Measurements from ENCODE around the gene LEFTY1. TPM values are rescaled to one million over a fixed set of nuclear protein-coding genes. Genes with fewer than 3 reads are reported as not detected.
A peak's percentile ranks its signal among the peaks of the same experiment; 100 is the strongest.
"Not testable (repeated sequence)": the region's sequence is repeated elsewhere in the genome, so short reads cannot be mapped to it uniquely, and the experiment has no call there.

Gene LEFTY1
- total and polyA plus RNA-seq, 8 donors = 4.1 to 146 (median 47.6) TPM

DNA sequence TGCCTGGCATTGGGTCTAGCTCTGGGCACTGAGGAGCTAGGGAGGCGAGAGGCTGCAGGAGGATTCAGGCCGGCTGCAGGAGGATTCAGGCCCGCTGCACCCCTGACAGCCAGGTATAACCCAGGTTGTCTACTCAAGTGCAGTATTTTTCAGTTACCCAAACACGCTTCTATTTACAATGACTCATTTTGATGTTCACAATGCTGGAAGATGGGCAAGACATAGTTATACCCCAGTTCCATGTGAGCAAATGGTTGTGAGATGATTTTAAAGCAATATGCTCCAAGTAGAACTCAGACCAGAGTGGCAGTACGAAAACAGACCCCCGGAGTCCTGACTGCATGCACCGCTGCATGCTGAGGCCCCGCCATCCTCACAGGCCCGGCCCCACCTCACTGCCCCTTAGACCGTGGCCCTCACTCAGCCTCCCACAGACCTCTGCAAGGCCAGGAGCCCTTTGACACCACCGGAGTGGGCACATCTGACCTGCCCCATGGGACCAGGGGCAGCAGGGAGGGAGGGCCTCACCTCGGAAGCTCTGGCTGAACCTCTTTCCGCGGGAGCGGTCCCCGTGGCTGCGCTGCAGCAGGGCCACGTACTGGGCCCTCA is 553 bp downstream of the LEFTY1 start:
- FAIRE-seq = no peak
- Histone ChIP-seq H3K4me1 (peaks cover 28 to 35% (median 32%) of the 10 kb centered on the region in 3 donors), H3K27me3 (no peaks in the 10 kb centered on the region), H3K27ac (peak overlapping the region; percentile 61 to 94 (median 86)), H3K9me3 (no peaks in the 10 kb centered on the region), H3K4me3 (peak overlapping the region; percentile 1 to 41 (median 14)), H3K36me3 (no peaks in the 10 kb centered on the region)
- 80 to 86% methylated on average over 18 of the region's 18 CpGs for WGBS, 2 donors
- no peak for ATAC-seq
- DNase-seq = peak in 1 of 6 donors; percentile 15
- TF ChIP-seq, protein P1, sequence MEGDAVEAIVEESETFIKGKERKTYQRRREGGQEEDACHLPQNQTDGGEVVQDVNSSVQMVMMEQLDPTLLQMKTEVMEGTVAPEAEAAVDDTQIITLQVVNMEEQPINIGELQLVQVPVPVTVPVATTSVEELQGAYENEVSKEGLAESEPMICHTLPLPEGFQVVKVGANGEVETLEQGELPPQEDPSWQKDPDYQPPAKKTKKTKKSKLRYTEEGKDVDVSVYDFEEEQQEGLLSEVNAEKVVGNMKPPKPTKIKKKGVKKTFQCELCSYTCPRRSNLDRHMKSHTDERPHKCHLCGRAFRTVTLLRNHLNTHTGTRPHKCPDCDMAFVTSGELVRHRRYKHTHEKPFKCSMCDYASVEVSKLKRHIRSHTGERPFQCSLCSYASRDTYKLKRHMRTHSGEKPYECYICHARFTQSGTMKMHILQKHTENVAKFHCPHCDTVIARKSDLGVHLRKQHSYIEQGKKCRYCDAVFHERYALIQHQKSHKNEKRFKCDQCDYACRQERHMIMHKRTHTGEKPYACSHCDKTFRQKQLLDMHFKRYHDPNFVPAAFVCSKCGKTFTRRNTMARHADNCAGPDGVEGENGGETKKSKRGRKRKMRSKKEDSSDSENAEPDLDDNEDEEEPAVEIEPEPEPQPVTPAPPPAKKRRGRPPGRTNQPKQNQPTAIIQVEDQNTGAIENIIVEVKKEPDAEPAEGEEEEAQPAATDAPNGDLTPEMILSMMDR (IDR thresholded peaks at IDR 0.05) = no peak
- intact Hi-C loops (cut with DNase I) = no loop called here

DNA sequence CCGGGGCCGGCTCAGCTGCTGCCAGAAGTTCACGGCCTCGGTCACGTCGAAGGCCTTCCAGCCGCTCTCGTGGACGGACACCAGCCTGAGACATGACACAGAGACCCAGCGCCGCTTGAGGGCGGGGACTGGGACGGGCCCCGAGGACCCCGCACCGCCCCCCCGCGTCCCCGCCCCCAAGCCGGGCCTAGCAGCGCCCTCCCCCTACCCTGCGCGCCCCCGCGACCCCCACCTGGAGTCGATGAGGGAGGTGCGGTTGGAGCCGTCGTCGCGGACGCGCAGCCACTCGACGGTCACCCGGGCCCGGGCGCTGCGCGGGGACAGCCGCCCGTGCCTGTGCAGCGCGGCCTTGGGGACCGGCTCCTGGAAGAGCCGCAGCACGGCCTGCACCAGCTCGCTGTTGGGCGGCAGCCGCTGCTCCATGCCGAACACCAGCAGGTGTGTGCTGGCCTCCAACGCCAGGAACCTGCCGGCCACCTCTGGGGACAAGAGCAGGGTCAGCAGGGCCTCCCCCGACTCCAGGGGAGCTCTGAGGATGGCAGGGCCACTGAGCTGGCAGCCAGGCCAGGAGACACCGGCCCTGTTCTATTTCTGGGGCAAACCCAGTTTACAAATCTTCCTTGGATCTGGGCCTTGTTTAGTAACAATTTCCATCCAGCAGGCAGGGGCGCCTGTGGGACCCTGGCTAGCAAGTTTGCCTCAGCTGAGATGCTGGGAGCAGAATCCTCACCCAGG is 1.2 kb downstream of the LEFTY1 start:
- intact Hi-C loops (cut with DNase I); FAIRE-seq; H3K27me3 ChIP-seq; H3K9me3 ChIP-seq; H3K36me3 ChIP-seq: not testable (repeated sequence)
- DNase-seq = peak in 2 of 6 donors; percentile 24 to 56
- WGBS, 2 donors = 15 to 40% methylated on average over 37 to 46 of the region's 56 CpGs
- peaks cover 28 to 37% (median 32%) of the 10 kb centered on the region in 3 donors for H3K4me1 ChIP-seq
- peak overlapping the region; percentile 1 to 41 (median 14) for H3K4me3 ChIP-seq
- peak in 2 of 4 donors; percentile 33 to 45 for ATAC-seq
- peak overlapping the region in 3 of 4 donors; percentile 46 to 94 (median 88) for H3K27ac ChIP-seq

DNA sequence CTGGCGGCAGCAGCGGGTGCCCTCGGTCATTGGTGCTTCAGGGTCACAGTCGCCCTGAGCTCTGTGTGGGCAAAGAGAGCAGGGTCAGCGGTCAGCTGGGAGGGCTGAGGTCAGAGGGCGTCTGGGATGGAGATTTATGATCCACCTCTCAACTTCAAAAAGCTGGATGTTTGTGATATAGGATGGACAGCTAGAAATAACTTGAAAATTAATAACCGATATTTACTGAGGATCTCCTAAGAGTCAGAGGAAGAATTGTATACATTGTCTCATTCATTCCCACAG is 2.0 kb downstream of the LEFTY1 start:
- intact Hi-C loops (cut with DNase I) = no loop called here
- Histone ChIP-seq H3K4me3 (peak overlapping the region in 2 of 4 donors; percentile 26 to 41), H3K9me3 (no peaks in the 10 kb centered on the region), H3K27me3 (no peaks in the 10 kb centered on the region), H3K36me3 (no peaks in the 10 kb centered on the region), H3K4me1 (peaks cover 25 to 35% (median 28%) of the 10 kb centered on the region in 3 donors), H3K27ac (peak overlapping the region in 1 of 4 donors; percentile 88)
- 87 to 91% methylated on average over 7 of the region's 7 CpGs for WGBS, 2 donors
- ATAC-seq (no peak), DNase-seq (no peak), FAIRE-seq (no peak)
- TF ChIP-seq, protein P1 (IDR thresholded peaks at IDR 0.05) = no peak

DNA sequence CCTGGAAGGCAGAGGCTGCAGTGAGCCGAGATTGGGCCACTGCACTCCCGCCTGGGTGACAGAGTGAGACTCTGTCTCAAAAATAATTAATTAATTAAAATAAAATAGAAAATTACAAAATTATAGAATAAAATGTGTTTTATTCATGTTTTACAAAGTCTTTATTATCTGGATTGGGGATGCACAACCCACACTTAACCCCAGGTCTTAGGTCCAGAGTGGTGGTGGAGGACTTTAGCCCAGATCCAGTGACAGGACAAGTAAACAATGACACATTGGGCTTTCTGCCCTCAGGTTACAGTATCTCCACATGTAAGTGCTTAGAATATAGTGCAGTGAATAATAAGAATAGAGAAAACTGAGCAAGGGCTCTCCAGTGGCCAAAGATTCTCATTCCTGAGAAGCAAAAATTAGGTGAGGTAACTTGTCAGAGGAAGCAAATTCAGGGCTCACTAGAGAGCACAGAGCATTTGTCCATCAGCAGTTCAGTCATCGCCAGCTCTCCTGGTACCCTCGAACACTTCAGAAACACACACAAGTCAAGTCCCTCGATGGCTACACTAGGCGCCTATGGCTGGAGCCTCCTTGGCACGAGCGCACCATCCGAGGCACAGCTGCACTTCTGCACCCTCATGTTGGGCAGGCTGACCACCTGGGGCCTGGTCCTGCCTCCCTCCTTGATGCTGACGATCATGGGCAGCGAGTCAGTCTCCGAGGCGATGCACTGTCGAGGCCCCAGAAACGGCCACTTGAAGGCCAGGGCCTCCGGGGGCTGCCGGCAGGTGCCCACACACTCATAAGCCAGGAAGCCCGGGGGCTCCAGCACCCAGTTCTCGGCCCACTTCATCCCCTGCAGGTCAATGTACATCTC is 2.6 kb downstream of the LEFTY1 start:
- DNase-seq = peak in 1 of 6 donors; percentile 11
- no peak for ATAC-seq
- no peak for FAIRE-seq

DNA sequence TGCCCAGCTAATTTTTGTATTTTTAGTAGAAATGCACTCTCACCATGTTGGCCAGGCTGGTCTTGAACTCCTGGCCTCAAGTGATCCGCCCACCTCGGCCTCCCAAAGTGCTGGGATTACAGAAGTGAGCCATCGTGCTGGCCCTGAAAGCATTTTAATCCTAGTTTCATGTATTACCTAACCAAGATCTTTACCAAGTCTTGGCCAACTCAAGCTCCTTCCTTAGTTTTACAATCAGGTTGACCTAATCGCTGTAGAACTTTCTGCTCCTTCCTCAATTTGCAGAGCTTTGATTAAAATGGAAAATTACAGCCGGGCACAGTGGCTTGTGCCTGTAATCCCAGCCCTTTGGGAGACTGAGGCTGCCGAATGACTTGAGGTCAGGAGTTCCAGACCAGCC is 3.6 kb downstream of the LEFTY1 start:
- H3K9me3 ChIP-seq = no peaks in the 10 kb centered on the region
- WGBS, 2 donors = 90 to 95% methylated on average over 6 of the region's 6 CpGs
- intact Hi-C loops (cut with DNase I) = no loop called here
- H3K36me3 ChIP-seq = no peaks in the 10 kb centered on the region
- peaks cover 12 to 25% (median 12%) of the 10 kb centered on the region in 3 donors for H3K4me1 ChIP-seq
- ATAC-seq (no peak), FAIRE-seq (no peak), DNase-seq (no peak)
- TF ChIP-seq, protein P1 (IDR thresholded peaks at IDR 0.05) = no peak
- no peaks in the 10 kb centered on the region for H3K27me3 ChIP-seq
- no peak overlapping the region for H3K4me3 ChIP-seq
- H3K27ac ChIP-seq = no peak overlapping the region

More for the DNA sequence above, 2.6 kb downstream of the LEFTY1 start:
- H3K4me1 ChIP-seq = peaks cover 19 to 30% (median 22%) of the 10 kb centered on the region in 3 donors
- no peaks in the 10 kb centered on the region for H3K9me3 ChIP-seq
- H3K27ac ChIP-seq = peak overlapping the region in 1 of 4 donors; percentile 88
- H3K4me3 ChIP-seq = peak overlapping the region in 2 of 4 donors; percentile 26 to 41
- TF ChIP-seq, protein P1 (IDR thresholded peaks at IDR 0.05) = no peak
- no peaks in the 10 kb centered on the region for H3K27me3 ChIP-seq
- H3K36me3 ChIP-seq = no peaks in the 10 kb centered on the region
- intact Hi-C loops (cut with DNase I) = no loop called here
- 90% methylated on average over 19 of the region's 19 CpGs for WGBS, 2 donors

Data from pancreas (tissue), 10 donors.